HepG2 (cell line): ENCODE results near the gene NKAIN4. TPM values are rescaled to one million over a fixed set of nuclear protein-coding genes. Genes with fewer than 3 reads are reported as not detected.

Source experiments
- ARID5B ChIP-seq: IDR thresholded peaks from 2 replicates; pipeline ENCODE4 v1.4.0; 2020; ENCODE audit warnings: mild to moderate bottlenecking, missing genetic modification reagents
- ATF1 ChIP-seq: IDR thresholded peaks from 2 replicates; pipeline ENCODE4 v1.6.1; 2016; ENCODE audit warnings: mild to moderate bottlenecking, control low read depth
- E2F2 ChIP-seq: sonication (generic); formaldehyde crosslinking; IDR thresholded peaks from 2 replicates; pipeline ENCODE4 v1.4.0; 2020; ENCODE audit warnings: missing genetic modification reagents, borderline replicate concordance
- EHMT2 ChIP-seq: fragments of 200-600 bp; sonication (generic); IDR thresholded peaks from 2 replicates; pipeline ENCODE4 v1.7.0; 2017; ENCODE audit warnings: antibody characterized with exemption, low read depth, low read length, borderline replicate concordance
- HBP1 ChIP-seq: IDR thresholded peaks from 2 replicates; pipeline ENCODE4 v1.6.1; 2016; ENCODE audit warnings: low read depth, control low read depth
- HMGA1 ChIP-seq: sonication (generic); formaldehyde crosslinking; conservative IDR thresholded peaks from 2 replicates; pipeline ENCODE4 v1.4.0; 2020; ENCODE audit warnings: missing genetic modification reagents
- NCOA2 ChIP-seq: sonication (generic); formaldehyde crosslinking; IDR thresholded peaks from 2 replicates; pipeline ENCODE4 v1.8.0; 2022; ENCODE audit warnings: inconsistent platforms
- PHB2 ChIP-seq: fragments of 450-650 bp; IDR thresholded peaks from 2 replicates; pipeline ENCODE4 v1.6.1; 2018; ENCODE audit not compliant: partially characterized antibody
- SAP130 ChIP-seq: IDR thresholded peaks from 2 replicates; pipeline ENCODE4 v1.6.1; 2016; ENCODE audit warnings: low read depth
- TBX3 ChIP-seq: fragments of 450-650 bp; IDR thresholded peaks from 2 replicates; pipeline ENCODE4 v1.6.1; 2017; ENCODE audit warnings: antibody characterized with exemption, mild to moderate bottlenecking, inconsistent platforms, borderline replicate concordance
- TCF7 ChIP-seq: sonication (generic); IDR thresholded peaks from 2 replicates; pipeline ENCODE4 v1.6.1; 2016; ENCODE audit warnings: antibody characterized with exemption, low read depth
- TOE1 ChIP-seq: sonication (generic); formaldehyde crosslinking; IDR thresholded peaks from 2 replicates; pipeline ENCODE4 v1.4.0; 2020; ENCODE audit warnings: mild to moderate bottlenecking, missing genetic modification reagents
- XBP1 ChIP-seq: sonication (generic); formaldehyde crosslinking; IDR thresholded peaks from 2 replicates; pipeline ENCODE4 v1.5.0; 2020; ENCODE audit warnings: missing genetic modification reagents
- ZNF224 ChIP-seq: sonication (generic); formaldehyde crosslinking; IDR thresholded peaks from 2 replicates; pipeline ENCODE4 v1.5.0; 2020; ENCODE audit warnings: mild to moderate bottlenecking, missing genetic modification reagents
- ZNF256 ChIP-seq: sonication (generic); formaldehyde crosslinking; conservative IDR thresholded peaks from 2 replicates; pipeline ENCODE4 v1.4.0; 2020; ENCODE audit warnings: missing genetic modification reagents
- ZNF282 ChIP-seq: fragments of 450-650 bp; IDR thresholded peaks from 2 replicates; pipeline ENCODE4 v1.6.1; 2018; ENCODE audit not compliant: partially characterized antibody
- ZNF432 ChIP-seq: sonication (generic); formaldehyde crosslinking; IDR thresholded peaks from 2 replicates; pipeline ENCODE4 v1.5.0; 2020; ENCODE audit warnings: missing genetic modification reagents, mild to moderate bottlenecking, borderline replicate concordance
- ZNF576 ChIP-seq: sonication (generic); formaldehyde crosslinking; IDR thresholded peaks from 2 replicates; pipeline ENCODE4 v1.4.0; 2020; ENCODE audit warnings: mild to moderate bottlenecking, missing genetic modification reagents
- ZNF687 ChIP-seq: sonication (generic); formaldehyde crosslinking; IDR thresholded peaks from 2 replicates; pipeline ENCODE4 v1.5.1; 2020; ENCODE audit warnings: mild to moderate bottlenecking, missing genetic modification reagents, moderate library complexity
- polyA plus RNA-seq, 8 experiments: library from polyadenylated mRNA; depleted of rRNA in 3 of 8; stranded (reverse) in 7 of 8; unstranded in 1 of 8; fragments of >200 nt; fragmentation: Illumina TruSeq in 4 of 8; extraction: Trizol in 4 of 8; gene quantifications; 2 replicates each; pipeline versions ENCODE4 v1.2.1 to v1.2.3, GENCODE V29; 2011 to 2016; ENCODE audit warnings: low read depth in 4 of 8, missing spikeins in 1 of 8, mixed read lengths in 1 of 8; ENCODE audit not compliant: insufficient read depth in 1 of 8
- total RNA-seq, 5 experiments: library from RNA; depleted of rRNA; stranded (reverse); fragments of >200 nt; fragmentation: Illumina TruSeq; extraction: Trizol; gene quantifications; 2 replicates each; pipeline ENCODE4 v1.2.3, GENCODE V29; 2016; ENCODE audit warnings: low read depth in 1 of 5

NKAIN4 gene
- total and polyA plus RNA-seq, 2 of the 13 experiments (the other 11 are each of a cell fraction or from before 2014, with no cell fraction given), result not detected

GRCh38 chr20:63268671-63269439 is 14.6 kb upstream of the NKAIN4 start (continued):
- TF ChIP-seq ZNF687 (peak; percentile 34), XBP1 (no peak), NCOA2 (CRISPR knock-in tag) (no peak), ATF1 (CRISPR knock-in tag) (no peak), HMGA1 (no peak), ZNF256 (no peak), TCF7 (no peak), ZNF576 (CRISPR knock-in tag) (no peak), ZNF282 (no peak), ZNF224 (no peak), TBX3 (no peak), ARID5B (no peak), E2F2 (CRISPR knock-in tag) (no peak), ZNF432 (CRISPR knock-in tag) (no peak), EHMT2 (no peak), PHB2 (no peak), TOE1 (CRISPR knock-in tag) (no peak), SAP130 (CRISPR knock-in tag) (peak; percentile 67), HBP1 (CRISPR knock-in tag) (peak; percentile 62; the same call in 1 of the 2 replicates)
